Measurements from ENCODE around the gene EMC8. TPM values are rescaled to one million over a fixed set of nuclear protein-coding genes. Genes with fewer than 3 reads are reported as not detected.

EMC8 gene
- total RNA-seq, 4 donors from 2014 or later: 23.4 to 32.5 (median 26.8) TPM

- Histone ChIP-seq H3K36me3 (no peaks in the 10 kb centered on the region), H3K4me3 (no peak overlapping the region), H3K9me3 (no peaks in the 10 kb centered on the region), H3K27ac (no peak overlapping the region), H3K27me3 (peaks cover 29% of the 10 kb centered on the region), H3K4me1 (peaks cover 0 to 11% (median 0%) of the 10 kb centered on the region in 3 donors)
- TF ChIP-seq POLR2AphosphoS5 (IDR thresholded peaks at IDR 0.05) (no peak), POLR2A (IDR thresholded peaks at IDR 0.05) (no peak), EP300 (IDR thresholded peaks at IDR 0.05) (no peak)
- TF ChIP-seq, protein P1, sequence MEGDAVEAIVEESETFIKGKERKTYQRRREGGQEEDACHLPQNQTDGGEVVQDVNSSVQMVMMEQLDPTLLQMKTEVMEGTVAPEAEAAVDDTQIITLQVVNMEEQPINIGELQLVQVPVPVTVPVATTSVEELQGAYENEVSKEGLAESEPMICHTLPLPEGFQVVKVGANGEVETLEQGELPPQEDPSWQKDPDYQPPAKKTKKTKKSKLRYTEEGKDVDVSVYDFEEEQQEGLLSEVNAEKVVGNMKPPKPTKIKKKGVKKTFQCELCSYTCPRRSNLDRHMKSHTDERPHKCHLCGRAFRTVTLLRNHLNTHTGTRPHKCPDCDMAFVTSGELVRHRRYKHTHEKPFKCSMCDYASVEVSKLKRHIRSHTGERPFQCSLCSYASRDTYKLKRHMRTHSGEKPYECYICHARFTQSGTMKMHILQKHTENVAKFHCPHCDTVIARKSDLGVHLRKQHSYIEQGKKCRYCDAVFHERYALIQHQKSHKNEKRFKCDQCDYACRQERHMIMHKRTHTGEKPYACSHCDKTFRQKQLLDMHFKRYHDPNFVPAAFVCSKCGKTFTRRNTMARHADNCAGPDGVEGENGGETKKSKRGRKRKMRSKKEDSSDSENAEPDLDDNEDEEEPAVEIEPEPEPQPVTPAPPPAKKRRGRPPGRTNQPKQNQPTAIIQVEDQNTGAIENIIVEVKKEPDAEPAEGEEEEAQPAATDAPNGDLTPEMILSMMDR (IDR thresholded peaks at IDR 0.05): no peak
- WGBS, 2 donors (ENCODE audit: low coverage in 1 of 2): 84 to 93% methylated on average over 9 of the region's 9 CpGs
- ATAC-seq: no peak
Observed at GRCh38 chr16:85842848-85843247, 43.5 kb upstream of the EMC8 start.

GRCh38 chr16:85842435-85842834 is 43.1 kb upstream of the EMC8 start:
- Histone ChIP-seq H3K4me3 (no peak overlapping the region), H3K36me3 (no peaks in the 10 kb centered on the region), H3K4me1 (peaks cover 0 to 11% (median 0%) of the 10 kb centered on the region in 3 donors), H3K9me3 (no peaks in the 10 kb centered on the region), H3K27me3 (peaks cover 33% of the 10 kb centered on the region), H3K27ac (no peak overlapping the region)
- ATAC-seq: no peak
- no peak for TF ChIP-seq POLR2A (IDR thresholded peaks at IDR 0.05)
- no peak for TF ChIP-seq POLR2AphosphoS5 (IDR thresholded peaks at IDR 0.05)
- no peak for TF ChIP-seq EP300 (IDR thresholded peaks at IDR 0.05)
- TF ChIP-seq, protein P1 (IDR thresholded peaks at IDR 0.05): no peak
- 88 to 95% methylated on average over 5 to 6 of the region's 9 CpGs for WGBS, 2 donors (ENCODE audit: low coverage in 1 of 2)

DNA sequence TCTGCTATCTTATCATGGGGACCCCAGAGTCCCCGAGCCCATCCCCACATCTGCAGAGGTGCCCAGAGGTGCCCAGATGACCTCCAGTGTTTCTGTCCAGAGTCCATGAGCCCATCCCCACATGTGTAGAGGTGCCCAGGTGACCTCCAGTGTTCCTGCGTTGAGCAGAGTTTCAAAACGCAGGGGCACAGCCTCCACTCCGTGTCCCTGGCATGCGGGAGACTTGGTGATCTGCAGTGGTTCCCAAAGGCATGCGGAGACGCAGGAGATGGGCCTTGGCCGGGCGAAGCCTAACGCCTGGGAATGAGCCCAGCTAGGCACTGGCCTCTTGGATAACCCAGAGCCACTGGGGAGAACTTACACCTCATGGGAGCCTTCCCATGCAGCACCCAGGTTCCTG is 41.5 kb upstream of the EMC8 start:
- no peak overlapping the region for H3K4me3 ChIP-seq
- WGBS, 2 donors (ENCODE audit: low coverage in 1 of 2): 80 to 91% methylated on average over 1 to 2 of the region's 10 CpGs
- no peak for ATAC-seq
- H3K36me3 ChIP-seq: no peaks in the 10 kb centered on the region
- no peaks in the 10 kb centered on the region for H3K9me3 ChIP-seq
- H3K27me3 ChIP-seq: peaks cover 43% of the 10 kb centered on the region
- no peak overlapping the region for H3K27ac ChIP-seq
- peaks cover 0 to 11% (median 0%) of the 10 kb centered on the region in 3 donors for H3K4me1 ChIP-seq
- TF ChIP-seq, protein P1 (IDR thresholded peaks at IDR 0.05): no peak
- TF ChIP-seq EP300 (IDR thresholded peaks at IDR 0.05): no peak

DNA sequence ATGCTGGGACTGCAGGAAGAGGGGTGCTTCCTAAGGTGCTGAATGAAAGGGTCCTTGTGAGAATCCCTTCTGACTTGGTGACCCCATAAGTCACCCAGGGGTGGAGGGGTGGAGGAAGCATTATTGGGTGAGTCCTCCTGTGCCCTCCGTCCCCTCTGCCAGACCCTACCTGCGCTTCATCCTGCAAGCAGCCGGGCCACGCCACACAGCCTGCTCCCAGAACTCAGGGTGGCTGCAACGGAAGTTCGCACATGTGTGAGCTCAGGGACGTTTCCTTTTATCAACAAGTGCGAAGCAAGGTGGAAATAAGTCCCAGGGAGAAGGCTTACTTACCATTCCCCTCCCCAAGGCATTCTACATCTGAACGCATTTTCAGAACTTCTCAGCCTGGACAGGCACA is 41.1 kb upstream of the EMC8 start:
- WGBS, 2 donors (ENCODE audit: low coverage in 1 of 2): 88 to 89% methylated on average over 4 to 9 of the region's 9 CpGs
- ATAC-seq: no peak
- no peak overlapping the region for H3K27ac ChIP-seq
- H3K4me1 ChIP-seq: peaks cover 0 to 10% (median 0%) of the 10 kb centered on the region in 3 donors
- H3K27me3 ChIP-seq: peaks cover 47% of the 10 kb centered on the region
- H3K9me3 ChIP-seq: no peaks in the 10 kb centered on the region
- H3K4me3 ChIP-seq: no peak overlapping the region
- no peaks in the 10 kb centered on the region for H3K36me3 ChIP-seq
- no peak for TF ChIP-seq POLR2AphosphoS5 (IDR thresholded peaks at IDR 0.05)
- TF ChIP-seq POLR2A (IDR thresholded peaks at IDR 0.05): no peak
- TF ChIP-seq, protein P1 (IDR thresholded peaks at IDR 0.05): no peak
- TF ChIP-seq EP300 (IDR thresholded peaks at IDR 0.05): no peak

DNA sequence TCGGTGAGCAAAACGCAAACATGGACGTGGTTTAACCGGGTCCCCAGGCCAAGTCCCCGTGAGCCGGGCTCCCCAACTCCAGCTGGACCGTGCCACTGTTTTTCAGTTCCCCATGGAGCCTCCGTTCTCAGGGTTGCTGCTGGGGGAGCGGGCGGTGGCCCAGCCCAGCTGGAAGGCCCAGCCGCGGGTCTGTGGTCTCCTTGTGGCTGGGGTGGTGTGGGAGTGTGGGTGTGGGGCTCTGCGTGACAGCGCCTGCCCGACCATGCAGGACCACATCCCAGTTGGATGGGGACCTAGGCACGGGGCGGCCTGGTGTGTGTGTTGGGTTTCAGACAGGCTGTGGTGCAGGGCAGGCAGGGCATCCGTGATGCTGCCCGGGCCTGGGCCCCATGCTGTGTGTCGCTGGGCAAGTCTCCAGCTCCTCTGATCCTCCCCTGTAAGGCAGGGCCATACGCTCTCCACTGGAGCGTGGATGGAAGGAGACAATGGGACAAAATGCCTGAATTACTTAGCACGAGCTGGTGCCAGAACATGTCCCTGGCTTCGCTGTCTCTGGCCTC is 40.4 kb upstream of the EMC8 start:
- no peak overlapping the region for H3K4me3 ChIP-seq
- no peak for ATAC-seq
- H3K4me1 ChIP-seq: peaks cover 0 to 4% (median 0%) of the 10 kb centered on the region in 3 donors
- TF ChIP-seq, protein P1 (IDR thresholded peaks at IDR 0.05): no peak
- no peak for TF ChIP-seq POLR2A (IDR thresholded peaks at IDR 0.05)
- no peak for TF ChIP-seq POLR2AphosphoS5 (IDR thresholded peaks at IDR 0.05)
- TF ChIP-seq EP300 (IDR thresholded peaks at IDR 0.05): no peak
- H3K27me3 ChIP-seq: peaks cover 53% of the 10 kb centered on the region
- no peaks in the 10 kb centered on the region for H3K36me3 ChIP-seq
- 80% methylated on average over 1 of the region's 24 CpGs; no CpG with 5 or more reads in 1 of the 2 donors for WGBS, 2 donors (ENCODE audit: low coverage in 1 of 2)
- H3K9me3 ChIP-seq: no peaks in the 10 kb centered on the region
- no peak overlapping the region for H3K27ac ChIP-seq

Data from gastroesophageal sphincter (tissue), 4 donors.